Measurements from ENCODE around the gene LGALS3BP. TPM values are rescaled to one million over a fixed set of nuclear protein-coding genes. Genes with fewer than 3 reads are reported as not detected.

LGALS3BP gene
- total and polyA plus RNA-seq, 2 of the 8 experiments (the other 6 are each of a cell fraction or from before 2014, with no cell fraction given) = 56.1 to 61.6 TPM

GRCh38 chr17:78934681-78935418 lies 44.9 kb downstream of the LGALS3BP start (continued):
- TF ChIP-seq TBP (IDR thresholded peaks at IDR 0.05; ENCODE audit: low read depth, low read length) (no peak), NRF1 (IDR thresholded peaks at IDR 0.05; ENCODE audit: low read depth, low read length) (no peak), YY1 (IDR thresholded peaks at IDR 0.05; ENCODE audit: low read depth, low read length) (no peak), FOSL1 (IDR thresholded peaks at IDR 0.05; ENCODE audit: insufficient read depth, low read depth, low read length) (no peak), SIRT6 (IDR thresholded peaks at IDR 0.05; ENCODE audit: low read length) (no peak), TAF1 (IDR thresholded peaks at IDR 0.05; ENCODE audit: low read depth, low read length) (no peak), ATF3 (IDR thresholded peaks at IDR 0.05; ENCODE audit: insufficient read depth, low read depth, low read length) (no peak), POLR2AphosphoS5 (IDR thresholded peaks at IDR 0.05; ENCODE audit: low read depth, low read length) (no peak)

All from H1 (cell line).